Trophoblast cell (in vitro differentiated cells and primary cell): ENCODE measurements around the gene SNCA.

Source experiments
- DNase-seq, 2 donors: peaks; one replicate each; pipeline ENCODE4 v3.0.0-alpha.2; 2016
- H2AFZ ChIP-seq: 2 replicates; pipeline ENCODE4 v1.6.1; 2013; ENCODE audit warnings: low read length, moderate library complexity, mild to moderate bottlenecking; ENCODE audit not compliant: insufficient read depth, poor library complexity
- H2AK5ac ChIP-seq: 2 replicates; pipeline ENCODE4 v1.6.1; 2013; ENCODE audit warnings: mild to moderate bottlenecking, low read length
- H2BK120ac ChIP-seq: 2 replicates; pipeline ENCODE4 v1.6.1; 2013; ENCODE audit warnings: low read length, mild to moderate bottlenecking, moderate library complexity; ENCODE audit not compliant: insufficient read depth, poor library complexity
- H2BK12ac ChIP-seq: 2 replicates; pipeline ENCODE4 v1.6.1; 2013; ENCODE audit warnings: mild to moderate bottlenecking, low read length, moderate library complexity
- H2BK5ac ChIP-seq: 2 replicates; pipeline ENCODE4 v1.6.1; 2013; ENCODE audit warnings: low read length, low read depth, moderate library complexity, mild to moderate bottlenecking; ENCODE audit not compliant: poor library complexity
- H3K14ac ChIP-seq: 2 replicates; pipeline ENCODE4 v1.6.1; 2013; ENCODE audit warnings: mild to moderate bottlenecking, low read length
- H3K18ac ChIP-seq: 2 replicates; pipeline ENCODE4 v1.6.1; 2013; ENCODE audit warnings: mild to moderate bottlenecking, low read length
- H3K23ac ChIP-seq: 2 replicates; pipeline ENCODE4 v1.6.1; 2013; ENCODE audit warnings: low read length
- H3K27ac ChIP-seq: 2 replicates; pipeline ENCODE4 v1.5.1; 2013; ENCODE audit warnings: low read depth, mild to moderate bottlenecking, inconsistent platforms, low read length, moderate library complexity
- H3K27me3 ChIP-seq: 2 replicates; pipeline ENCODE4 v1.6.1; 2013; ENCODE audit warnings: inconsistent platforms, mild to moderate bottlenecking, low read length, moderate library complexity; ENCODE audit not compliant: insufficient read depth
- H3K36me3 ChIP-seq, 2 experiments: 1 replicate in 1 of 2; 2 replicates in 1 of 2; pipeline ENCODE4 v1.6.1; 2013; ENCODE audit warnings: low read length in 2 of 2, mild to moderate bottlenecking in 2 of 2, moderate library complexity in 1 of 2; ENCODE audit not compliant: insufficient read depth in 2 of 2, control insufficient read depth in 1 of 2
- H3K4ac ChIP-seq: 2 replicates; pipeline ENCODE4 v1.6.1; 2013; ENCODE audit warnings: low read depth, mild to moderate bottlenecking, low read length, moderate library complexity
- H3K4me1 ChIP-seq, 2 experiments: 1 replicate in 1 of 2; 2 replicates in 1 of 2; pipeline ENCODE4 v1.6.1; 2013; ENCODE audit warnings: low read length in 2 of 2, mild to moderate bottlenecking in 2 of 2, moderate library complexity in 1 of 2; ENCODE audit not compliant: insufficient read depth in 2 of 2, control insufficient read depth in 1 of 2
- H3K4me2 ChIP-seq: 2 replicates; pipeline ENCODE4 v1.6.1; 2013; ENCODE audit warnings: inconsistent platforms, mild to moderate bottlenecking, low read length, moderate library complexity
- H3K4me3 ChIP-seq: 2 replicates; pipeline ENCODE4 v1.5.1; 2013; ENCODE audit warnings: mild to moderate bottlenecking, low read depth, low read length, inconsistent platforms
- H3K79me1 ChIP-seq: one replicate; pipeline ENCODE4 v1.6.1; 2013; ENCODE audit warnings: low read length
- H3K79me2 ChIP-seq: 2 replicates; pipeline ENCODE4 v1.6.1; 2013; ENCODE audit warnings: low read length, mild to moderate bottlenecking; ENCODE audit not compliant: control insufficient read depth, insufficient read depth, poor library complexity
- H3K9ac ChIP-seq: 2 replicates; pipeline ENCODE4 v1.6.1; 2013; ENCODE audit warnings: mild to moderate bottlenecking, low read length
- H3K9me3 ChIP-seq: 2 replicates; pipeline ENCODE4 v1.6.1; 2013; ENCODE audit warnings: low read depth, mild to moderate bottlenecking, control low read depth, inconsistent platforms, low read length; ENCODE audit not compliant: insufficient read depth
- H4K12ac ChIP-seq: 2 replicates; pipeline ENCODE4 v1.6.1; 2013; ENCODE audit warnings: low read depth, mild to moderate bottlenecking, low read length, moderate library complexity
- H4K8ac ChIP-seq: 2 replicates; pipeline ENCODE4 v1.6.1; 2013; ENCODE audit warnings: low read depth, mild to moderate bottlenecking, low read length, moderate library complexity
- H4K91ac ChIP-seq: one replicate; pipeline ENCODE4 v1.6.1; 2013; ENCODE audit warnings: low read depth, mild to moderate bottlenecking, low read length, moderate library complexity
- WGBS: extraction: QIAGEN DNeasy Blood & Tissue Kit; methylation state at CpG from one replicate; pipeline ENCODE4 v1.1.7; 2013; ENCODE audit warnings: missing lambda C conversion rate; ENCODE audit not compliant: insufficient read length, insufficient coverage; ENCODE audit errors: extremely low coverage; 5-methylcytosine and 5-hydroxymethylcytosine counted together

Gene SNCA

DNA sequence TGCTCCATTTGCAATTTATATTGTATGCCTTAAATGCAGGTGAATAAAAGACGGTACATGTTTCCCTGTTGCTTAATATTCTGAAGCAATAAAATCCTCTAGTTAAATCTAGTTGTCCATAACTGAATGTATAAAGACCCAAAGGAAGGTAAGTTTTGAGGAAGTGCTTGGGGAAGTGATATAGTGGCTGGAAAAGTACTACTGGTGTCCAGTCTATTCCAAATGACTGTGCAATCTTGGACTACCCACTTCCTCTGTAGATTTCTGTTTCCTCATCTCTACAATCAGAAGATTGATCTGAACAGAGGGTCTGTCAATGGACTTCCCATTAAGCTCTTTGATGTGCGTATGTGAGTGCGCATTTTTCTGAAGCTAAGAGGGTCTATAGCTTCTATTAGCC, 17.0 kb downstream of the SNCA start:
- Histone ChIP-seq H3K23ac (no peak overlapping the region), H3K4ac (no peak overlapping the region), H3K18ac (no peak overlapping the region), H2BK5ac (no peak overlapping the region), H3K27ac (no peak overlapping the region), H3K4me3 (no peak overlapping the region), H4K8ac (no peak overlapping the region), H2AFZ (no peak overlapping the region), H2AK5ac (no peak overlapping the region), H4K91ac (no peak overlapping the region), H3K9ac (no peak overlapping the region), H2BK12ac (no peak overlapping the region), H3K4me2 (no peak overlapping the region), H3K27me3 (no peaks in the 10 kb centered on the region), H3K9me3 (peaks cover 1% of the 10 kb centered on the region), H3K14ac (no peak overlapping the region), H3K36me3 (no peaks in the 10 kb centered on the region), H3K79me1 (no peaks in the 10 kb centered on the region), H3K4me1 (no peaks in the 10 kb centered on the region), H2BK120ac (no peak overlapping the region), H4K12ac (no peak overlapping the region), H3K79me2 (no peaks in the 10 kb centered on the region)
- no peak for DNase-seq
- WGBS = no CpG with 5 or more reads among the region's 3 CpGs

DNA sequence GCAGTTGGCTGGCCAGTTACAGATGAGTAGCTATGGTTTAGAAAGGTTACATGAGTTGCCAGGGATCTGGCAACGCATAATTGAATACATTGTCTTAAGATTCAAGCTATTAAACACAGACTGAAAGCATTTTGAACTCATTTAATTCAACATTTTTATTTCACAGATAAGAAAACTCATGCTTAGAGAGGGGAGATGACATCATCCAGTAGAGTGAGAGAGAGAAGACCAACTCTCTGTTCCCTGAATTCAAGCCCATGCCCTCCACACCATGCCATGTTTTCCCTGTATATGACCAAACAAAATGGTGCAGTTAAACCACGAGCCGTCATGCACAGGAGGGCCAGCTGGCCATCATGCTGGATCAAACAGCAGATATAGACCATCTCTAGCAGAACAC, 22.6 kb downstream of the SNCA start:
- Histone ChIP-seq H3K36me3 (no peaks in the 10 kb centered on the region), H3K4ac (no peak overlapping the region), H3K18ac (no peak overlapping the region), H2BK12ac (no peak overlapping the region), H2BK120ac (no peak overlapping the region), H3K4me3 (no peak overlapping the region), H3K27ac (no peak overlapping the region), H3K27me3 (no peaks in the 10 kb centered on the region), H4K12ac (no peak overlapping the region), H3K79me2 (no peaks in the 10 kb centered on the region), H3K4me1 (no peaks in the 10 kb centered on the region), H2AFZ (no peak overlapping the region), H3K4me2 (no peak overlapping the region), H3K14ac (no peak overlapping the region), H2AK5ac (no peak overlapping the region), H4K8ac (no peak overlapping the region), H3K23ac (no peak overlapping the region), H2BK5ac (no peak overlapping the region), H3K79me1 (no peaks in the 10 kb centered on the region), H4K91ac (no peak overlapping the region), H3K9ac (no peak overlapping the region), H3K9me3 (no peaks in the 10 kb centered on the region)
- no peak for DNase-seq
- WGBS = no CpG with 5 or more reads among the region's 3 CpGs

DNA sequence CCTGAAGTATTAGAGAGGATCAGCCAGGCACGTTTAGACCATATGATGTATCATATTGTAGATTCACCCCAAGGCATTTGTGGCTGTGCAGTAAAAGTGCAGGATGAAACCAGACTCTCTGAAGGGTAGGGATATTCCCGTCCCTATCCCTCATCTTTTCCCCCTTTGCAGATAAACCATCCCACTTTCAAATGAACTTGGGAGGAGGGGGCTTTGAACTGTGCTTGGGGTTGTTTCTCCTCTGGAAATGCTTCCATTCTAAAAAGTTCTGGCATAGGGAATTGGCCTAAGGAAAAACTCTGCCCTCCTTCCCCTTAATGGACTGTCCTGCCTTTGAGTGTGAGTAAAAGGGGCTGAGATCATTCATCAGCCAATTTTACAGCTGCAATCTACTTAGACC, 23.8 kb downstream of the SNCA start:
- Histone ChIP-seq H3K4me3 (no peak overlapping the region), H3K79me1 (no peaks in the 10 kb centered on the region), H2AFZ (no peak overlapping the region), H3K14ac (no peak overlapping the region), H3K9ac (no peak overlapping the region), H2BK120ac (no peak overlapping the region), H4K8ac (no peak overlapping the region), H3K9me3 (no peaks in the 10 kb centered on the region), H3K4me1 (no peaks in the 10 kb centered on the region), H3K27ac (no peak overlapping the region), H3K4ac (no peak overlapping the region), H3K23ac (no peak overlapping the region), H2BK12ac (no peak overlapping the region), H3K27me3 (no peaks in the 10 kb centered on the region), H2AK5ac (no peak overlapping the region), H3K36me3 (no peaks in the 10 kb centered on the region), H2BK5ac (no peak overlapping the region), H4K91ac (no peak overlapping the region), H3K4me2 (no peak overlapping the region), H4K12ac (no peak overlapping the region), H3K18ac (no peak overlapping the region), H3K79me2 (no peaks in the 10 kb centered on the region)
- no peak for DNase-seq
- no CpG with 5 or more reads among the region's 2 CpGs for WGBS

DNA sequence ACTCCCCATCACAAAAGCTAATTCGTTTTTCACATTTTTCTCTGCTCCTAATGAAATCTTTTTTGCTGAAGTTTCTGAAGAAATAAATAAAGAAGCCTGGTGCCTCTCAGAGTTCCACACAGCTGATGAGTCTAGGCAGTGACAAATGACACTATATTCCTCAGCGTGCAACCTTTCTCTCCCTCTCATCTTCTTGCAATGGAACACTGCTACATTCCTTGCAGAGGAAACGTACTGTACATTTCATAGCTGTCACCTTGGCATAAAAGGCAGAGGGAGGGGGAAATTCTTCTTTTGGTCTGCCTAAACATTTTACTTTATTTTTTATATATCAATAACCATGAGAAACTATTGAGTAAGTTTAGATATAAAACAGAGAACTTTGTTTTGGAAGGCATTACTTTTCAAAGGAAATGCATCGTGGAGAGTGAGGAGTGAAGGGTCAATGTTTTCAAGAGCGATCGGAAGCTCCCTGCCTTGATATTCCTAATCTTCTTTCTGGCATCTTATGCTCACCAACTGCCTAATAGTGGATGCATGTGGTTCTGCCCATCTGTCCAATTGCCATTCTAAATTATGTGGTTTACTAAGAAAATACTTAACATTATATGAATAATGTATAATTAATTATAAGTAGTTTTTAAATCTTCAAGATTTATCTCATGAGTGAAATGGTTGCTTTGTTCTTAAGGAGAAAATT, 29.4 kb downstream of the SNCA start:
- H3K4me3 ChIP-seq = no peak overlapping the region
- H3K23ac ChIP-seq = no peak overlapping the region
- no peak overlapping the region for H4K8ac ChIP-seq
- H4K91ac ChIP-seq = no peak overlapping the region
- H3K9me3 ChIP-seq = no peaks in the 10 kb centered on the region
- H2BK12ac ChIP-seq = no peak overlapping the region
- H3K18ac ChIP-seq = no peak overlapping the region
- no peak overlapping the region for H2BK5ac ChIP-seq
- no peaks in the 10 kb centered on the region for H3K36me3 ChIP-seq
- no peaks in the 10 kb centered on the region for H3K79me1 ChIP-seq
- H3K27ac ChIP-seq = no peak overlapping the region
- no peaks in the 10 kb centered on the region for H3K27me3 ChIP-seq
- H3K9ac ChIP-seq = no peak overlapping the region
- no peak overlapping the region for H3K14ac ChIP-seq
- H2AFZ ChIP-seq = no peak overlapping the region
- H2BK120ac ChIP-seq = no peak overlapping the region
- no peak overlapping the region for H3K4ac ChIP-seq
- H4K12ac ChIP-seq = no peak overlapping the region
- DNase-seq = no peak
- no peak overlapping the region for H2AK5ac ChIP-seq
- no CpG with 5 or more reads among the region's 6 CpGs for WGBS
- H3K4me2 ChIP-seq = no peak overlapping the region
- no peaks in the 10 kb centered on the region for H3K4me1 ChIP-seq
- no peaks in the 10 kb centered on the region for H3K79me2 ChIP-seq
